ENCODE data around the gene CACNA1S. TPM values are rescaled to one million over a fixed set of nuclear protein-coding genes. Genes with fewer than 3 reads are reported as not detected.

Gene CACNA1S
- total RNA-seq, 4 donors from 2014 or later = not detected

GRCh38 chr1:201026234-201026633 lies 86.0 kb downstream of the CACNA1S start:
- Histone ChIP-seq H3K4me3 (no peak overlapping the region), H3K27ac (peak overlapping the region in 1 of 4 donors; percentile 13), H3K36me3 (no peaks in the 10 kb centered on the region), H3K4me1 (peaks cover 28 to 79% (median 43%) of the 10 kb centered on the region in 3 donors), H3K9me3 (no peaks in the 10 kb centered on the region), H3K27me3 (peaks cover 0 to 19% (median 0%) of the 10 kb centered on the region in 4 donors)
- no peak for DNase-seq
- TF ChIP-seq POLR2A (IDR thresholded peaks at IDR 0.05) (no peak), CTCF (IDR thresholded peaks at IDR 0.05) (no peak)
- intact Hi-C loops (cut with DNase I) = no loop called here
- WGBS, 2 donors = 33% methylated on average over 2 of the region's 3 CpGs; no CpG with 5 or more reads in 1 of the 2 donors

GRCh38 chr1:201025571-201026002 lies 86.6 kb downstream of the CACNA1S start:
- H3K4me1 ChIP-seq = peaks cover 29 to 86% (median 48%) of the 10 kb centered on the region in 3 donors

GRCh38 chr1:201024625-201024998 lies 87.6 kb downstream of the CACNA1S start:
- Histone ChIP-seq H3K9me3 (no peaks in the 10 kb centered on the region), H3K4me1 (peaks cover 34 to 95% (median 58%) of the 10 kb centered on the region in 3 donors), H3K27ac (no peak overlapping the region), H3K27me3 (peaks cover 0 to 19% (median 0%) of the 10 kb centered on the region in 4 donors), H3K36me3 (no peaks in the 10 kb centered on the region), H3K4me3 (no peak overlapping the region)
- DNase-seq = no peak
- WGBS, 2 donors = 83% methylated on average over 2 of the region's 2 CpGs; no CpG with 5 or more reads in 1 of the 2 donors
- intact Hi-C loops (cut with DNase I) = no loop called here
- TF ChIP-seq POLR2A (IDR thresholded peaks at IDR 0.05) (no peak), CTCF (IDR thresholded peaks at IDR 0.05) (no peak)

More at GRCh38 chr1:201025571-201026002, 86.6 kb downstream of the CACNA1S start:
- TF ChIP-seq CTCF (IDR thresholded peaks at IDR 0.05) (peak in 1 of 6 experiments; percentile 7), POLR2A (IDR thresholded peaks at IDR 0.05) (no peak)
- Histone ChIP-seq H3K27ac (peak overlapping the region in 2 of 4 donors; percentile 9 to 13), H3K27me3 (peaks cover 0 to 19% (median 0%) of the 10 kb centered on the region in 4 donors), H3K9me3 (no peaks in the 10 kb centered on the region), H3K36me3 (no peaks in the 10 kb centered on the region), H3K4me3 (no peak overlapping the region)
- no peak for DNase-seq
- WGBS, 2 donors = 61 to 64% methylated on average over 3 to 6 of the region's 7 CpGs
- intact Hi-C loops (cut with DNase I) = no loop called here

GRCh38 chr1:201023920-201024624 lies 88.2 kb downstream of the CACNA1S start:
- Histone ChIP-seq H3K36me3 (no peaks in the 10 kb centered on the region), H3K27me3 (peaks cover 0 to 19% (median 0%) of the 10 kb centered on the region in 4 donors), H3K4me1 (peaks cover 34 to 95% (median 59%) of the 10 kb centered on the region in 3 donors), H3K9me3 (no peaks in the 10 kb centered on the region), H3K4me3 (peak overlapping the region in 3 of 4 donors; percentile 43 to 79 (median 61)), H3K27ac (peak overlapping the region in 1 of 4 donors; percentile 25)
- TF ChIP-seq POLR2A (IDR thresholded peaks at IDR 0.05) (no peak), CTCF (IDR thresholded peaks at IDR 0.05) (no peak)
- 39 to 46% methylated on average over 10 to 15 of the region's 17 CpGs for WGBS, 2 donors
- intact Hi-C loops (cut with DNase I) = no loop called here
- DNase-seq = no peak

- TF ChIP-seq CTCF (IDR thresholded peaks at IDR 0.05) (no peak), POLR2A (IDR thresholded peaks at IDR 0.05) (peak in 2 of 4 donors; percentile 21 to 55)
- peak within 1 kb of the TSS; percentile 6 to 78 (median 48) for H3K27ac ChIP-seq
- WGBS, 2 donors = 0% methylated on average over 2 of the region's 53 CpGs; no CpG with 5 or more reads in 1 of the 2 donors
- peak within 1 kb of the TSS; percentile 32 to 79 (median 52) for H3K4me3 ChIP-seq
- DNase-seq = peak; percentile 17
- intact Hi-C loops (cut with DNase I) = no loop called here
- H3K27me3 ChIP-seq = peaks cover 0 to 19% (median 0%) of the 10 kb centered on the region in 4 donors
- H3K4me1 ChIP-seq = peaks cover 34 to 91% (median 54%) of the 10 kb centered on the region in 3 donors
- H3K9me3 ChIP-seq = no peaks in the 10 kb centered on the region
- no peaks in the 10 kb centered on the region for H3K36me3 ChIP-seq
These were observed 88.7 kb downstream of the CACNA1S start, which contains the start of gene KIF21B for GRCh38 chr1:201023517-201023902. TSS of gene KIF21B (minus strand) at chr1:201023714. CDS start at chr1:201023383, 331 bp downstream.

Measured in esophagus squamous epithelium (tissue), 5 donors.